Prostate gland (tissue), 2 donors: ENCODE results near the gene EML1. TPM values are rescaled to one million over a fixed set of nuclear protein-coding genes. Genes with fewer than 3 reads are reported as not detected.

Source experiments
- DNase-seq: peaks from one replicate; pipeline ENCODE4 v3.0.0-alpha.2; 2019; ENCODE audit warnings: low spot score
- H3K27ac ChIP-seq, 2 donors: fragments of 200-600 bp; sonication (generic); 2 replicates each; pipeline ENCODE4 v1.5.1; 2017 to 2019
- H3K27me3 ChIP-seq: fragments of 200-600 bp; sonication (generic); replicated peaks from 2 replicates; pipeline ENCODE4 v1.5.1; 2019; ENCODE audit not compliant: insufficient read depth
- H3K36me3 ChIP-seq, 2 donors: fragments of 200-600 bp; sonication (generic); 1 replicate in 1 of 2; 2 replicates in 1 of 2; pipeline versions ENCODE4 v1.5.1 to v1.8.1; 2017 to 2019
- H3K4me1 ChIP-seq: fragments of 200-600 bp; sonication (generic); replicated peaks from 2 replicates; pipeline ENCODE4 v1.5.1; 2019
- H3K4me3 ChIP-seq, 2 donors: fragments of 200-600 bp; sonication (generic); 2 replicates each; pipeline ENCODE4 v1.5.1; 2017 to 2019
- H3K9me3 ChIP-seq: fragments of 200-600 bp; sonication (generic); 2 replicates; pipeline ENCODE4 v1.5.1; 2017
- POLR2A ChIP-seq: fragments of 450-650 bp; IDR thresholded peaks from one replicate; pipeline ENCODE4 v1.6.1; 2016; ENCODE audit warnings: antibody characterized with exemption, mild to moderate bottlenecking
- POLR2AphosphoS5 ChIP-seq: sonication (generic); formaldehyde crosslinking; IDR thresholded peaks from one replicate; pipeline ENCODE4 v1.6.1; 2017; ENCODE audit warnings: antibody characterized with exemption
- WGBS: methylation state at CpG from one replicate; pipeline ENCODE4 v1.1.5; 2018; 5-methylcytosine and 5-hydroxymethylcytosine counted together
- intact Hi-C: fragments of 100-400 bp; cut with DNase I; formaldehyde crosslinking; loops from one replicate; pipeline ENCODE4 v1.14.2; 2022
- total RNA-seq, 2 donors: library from RNA; depleted of rRNA; stranded (reverse); fragments of >200 nt; gene quantifications; one replicate each; pipeline ENCODE4 v1.1.0, GENCODE V29; 2016
- TF ChIP-seq, protein P1 (sequence below), 4 experiments: fragments of 200-600 bp in 2 of 4; fragments of 450-650 bp in 2 of 4; sonication (generic) in 2 of 4; IDR thresholded peaks; 1 replicate in 3 of 4; 2 replicates in 1 of 4; pipeline ENCODE4 v1.5.1; 2016 to 2019; ENCODE audit warnings: antibody characterized with exemption in 4 of 4, mild to moderate bottlenecking in 2 of 4, moderate library complexity in 2 of 4

Gene EML1
- total RNA-seq, 2 donors from 2014 or later = 7.0 to 31.8 TPM

DNA sequence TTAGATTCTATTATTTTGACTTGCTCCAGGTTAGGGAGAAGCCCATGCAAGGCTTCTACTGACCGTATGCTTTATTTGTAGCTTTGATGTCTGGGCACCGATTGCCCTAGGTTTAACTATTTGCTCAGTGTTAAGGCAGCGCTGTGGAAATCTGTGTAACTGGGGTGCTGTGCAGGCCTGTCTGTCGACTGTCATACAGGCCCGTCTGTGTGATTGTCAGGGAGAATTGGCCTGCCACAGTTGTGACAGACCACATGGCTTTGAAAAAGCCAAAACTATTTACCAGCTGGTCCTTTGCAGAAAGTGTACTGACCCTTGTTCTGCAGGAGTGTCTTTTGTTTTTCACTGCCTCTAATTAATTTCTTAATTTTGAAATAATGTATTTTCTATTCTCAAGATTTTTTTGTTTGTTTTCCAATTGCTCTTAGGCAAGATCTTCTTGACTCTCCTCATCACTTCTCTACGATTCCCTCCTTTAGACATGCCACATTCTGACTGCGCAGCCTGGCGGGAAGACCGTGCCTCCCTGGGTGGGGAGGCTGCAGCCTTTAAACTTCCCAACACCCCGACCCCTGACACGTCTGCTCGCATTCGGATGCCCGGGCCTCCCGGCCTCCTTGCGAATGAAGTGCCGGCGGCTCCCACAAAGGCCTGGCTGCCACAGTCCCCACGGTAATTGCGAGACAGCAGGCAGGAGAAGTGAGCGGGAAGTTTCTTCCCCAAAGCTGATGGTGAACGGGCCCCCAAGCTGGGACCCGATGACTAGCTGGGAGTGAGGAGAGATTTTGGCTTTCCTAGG is 173.0 kb downstream of the EML1 start:
- no peaks in the 10 kb centered on the region for H3K27me3 ChIP-seq
- H3K36me3 ChIP-seq = no peaks in the 10 kb centered on the region
- DNase-seq = no peak
- peaks cover 23% of the 10 kb centered on the region for H3K4me1 ChIP-seq
- peak overlapping the region; percentile 60 to 63 for H3K27ac ChIP-seq
- TF ChIP-seq, protein P1, sequence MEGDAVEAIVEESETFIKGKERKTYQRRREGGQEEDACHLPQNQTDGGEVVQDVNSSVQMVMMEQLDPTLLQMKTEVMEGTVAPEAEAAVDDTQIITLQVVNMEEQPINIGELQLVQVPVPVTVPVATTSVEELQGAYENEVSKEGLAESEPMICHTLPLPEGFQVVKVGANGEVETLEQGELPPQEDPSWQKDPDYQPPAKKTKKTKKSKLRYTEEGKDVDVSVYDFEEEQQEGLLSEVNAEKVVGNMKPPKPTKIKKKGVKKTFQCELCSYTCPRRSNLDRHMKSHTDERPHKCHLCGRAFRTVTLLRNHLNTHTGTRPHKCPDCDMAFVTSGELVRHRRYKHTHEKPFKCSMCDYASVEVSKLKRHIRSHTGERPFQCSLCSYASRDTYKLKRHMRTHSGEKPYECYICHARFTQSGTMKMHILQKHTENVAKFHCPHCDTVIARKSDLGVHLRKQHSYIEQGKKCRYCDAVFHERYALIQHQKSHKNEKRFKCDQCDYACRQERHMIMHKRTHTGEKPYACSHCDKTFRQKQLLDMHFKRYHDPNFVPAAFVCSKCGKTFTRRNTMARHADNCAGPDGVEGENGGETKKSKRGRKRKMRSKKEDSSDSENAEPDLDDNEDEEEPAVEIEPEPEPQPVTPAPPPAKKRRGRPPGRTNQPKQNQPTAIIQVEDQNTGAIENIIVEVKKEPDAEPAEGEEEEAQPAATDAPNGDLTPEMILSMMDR (IDR thresholded peaks at IDR 0.05) = no peak
- no peak for TF ChIP-seq POLR2AphosphoS5
- TF ChIP-seq POLR2A = no peak
- no peak overlapping the region for H3K4me3 ChIP-seq
- intact Hi-C loops = no loop called here
- WGBS = 56% methylated on average over 23 of the region's 23 CpGs
- no peaks in the 10 kb centered on the region for H3K9me3 ChIP-seq

GRCh38 chr14:99966912-99967311 is 173.7 kb downstream of the EML1 start:
- DNase-seq = peak; percentile 71
- no peak overlapping the region for H3K4me3 ChIP-seq
- TF ChIP-seq, protein P1 (IDR thresholded peaks at IDR 0.05) = no peak
- TF ChIP-seq POLR2AphosphoS5 = peak; percentile 89
- TF ChIP-seq POLR2A = no peak
- intact Hi-C loops = no loop called here
- peak overlapping the region; percentile 60 to 63 for H3K27ac ChIP-seq
- H3K4me1 ChIP-seq = peaks cover 23% of the 10 kb centered on the region
- no peaks in the 10 kb centered on the region for H3K27me3 ChIP-seq
- no peaks in the 10 kb centered on the region for H3K36me3 ChIP-seq
- no peaks in the 10 kb centered on the region for H3K9me3 ChIP-seq
- 20% methylated on average over 12 of the region's 12 CpGs for WGBS

DNA sequence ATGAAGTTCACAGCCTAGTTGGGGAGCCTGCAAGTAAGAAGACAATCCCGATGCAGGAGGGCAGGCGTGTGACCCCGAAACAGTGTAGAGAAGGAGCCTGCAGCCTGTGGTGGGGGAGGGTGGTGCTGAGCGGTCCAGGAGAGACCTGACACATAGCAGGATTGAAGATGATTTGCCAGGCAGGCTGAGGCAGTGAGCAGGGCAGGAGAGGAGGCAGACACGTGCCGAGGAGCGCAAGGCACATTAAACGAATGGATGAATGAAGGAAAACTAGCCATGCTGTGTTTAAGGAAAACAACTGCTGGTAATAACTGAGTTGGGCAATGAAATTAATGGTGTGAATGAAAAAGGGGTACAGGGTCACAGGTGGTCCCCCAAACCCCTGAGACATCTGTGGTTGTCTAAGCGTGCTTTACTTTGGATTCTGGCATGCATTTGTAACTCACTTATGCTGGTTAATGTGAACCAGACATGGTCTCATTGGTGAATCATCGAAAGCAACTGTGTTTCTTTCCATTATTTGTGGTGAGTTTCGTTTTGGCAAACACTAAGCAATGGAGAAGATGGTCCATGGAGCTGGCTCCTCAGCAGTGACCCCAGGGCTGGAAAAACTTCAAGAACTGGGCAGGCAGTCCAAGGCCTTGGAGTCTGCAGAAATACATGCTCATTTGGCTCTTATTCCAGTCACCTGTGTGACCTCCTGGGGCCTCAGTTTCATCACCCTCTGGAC is 175.1 kb downstream of the EML1 start:
- intact Hi-C loops = no loop called here

DNA sequence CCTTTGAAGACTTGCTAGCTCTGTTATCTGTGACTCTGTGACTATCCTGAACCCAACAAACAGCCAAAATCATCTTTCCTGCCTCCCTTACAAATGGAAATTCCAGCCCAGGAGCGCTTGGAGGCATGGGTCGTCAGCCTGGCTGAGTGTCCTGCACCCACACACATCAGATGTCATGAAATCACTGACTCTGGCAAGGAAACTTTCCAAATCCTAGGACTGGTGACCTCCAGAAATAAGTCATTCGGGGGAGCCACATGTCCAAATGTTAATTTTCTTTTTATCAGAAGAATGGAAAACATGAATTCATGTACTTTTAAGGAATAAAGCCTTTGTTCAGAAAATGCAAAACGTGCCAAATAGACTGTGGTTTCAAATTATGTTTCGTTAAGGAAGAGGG is 175.7 kb downstream of the EML1 start:
- Histone ChIP-seq H3K27ac (no peak overlapping the region), H3K36me3 (no peaks in the 10 kb centered on the region), H3K27me3 (no peaks in the 10 kb centered on the region), H3K9me3 (no peaks in the 10 kb centered on the region), H3K4me3 (no peak overlapping the region), H3K4me1 (peaks cover 23% of the 10 kb centered on the region)
- no peak for TF ChIP-seq POLR2AphosphoS5
- no peak for TF ChIP-seq POLR2A
- TF ChIP-seq, protein P1 (IDR thresholded peaks at IDR 0.05) = no peak
- intact Hi-C loops = no loop called here
- DNase-seq = no peak
- WGBS = 68% methylated on average over 5 of the region's 5 CpGs

More for the DNA sequence above, 175.1 kb downstream of the EML1 start:
- no peak overlapping the region for H3K4me3 ChIP-seq
- H3K27me3 ChIP-seq = no peaks in the 10 kb centered on the region
- H3K36me3 ChIP-seq = no peaks in the 10 kb centered on the region
- TF ChIP-seq POLR2AphosphoS5 (no peak), POLR2A (no peak)
- TF ChIP-seq, protein P1 (IDR thresholded peaks at IDR 0.05) = no peak
- peaks cover 23% of the 10 kb centered on the region for H3K4me1 ChIP-seq
- peak overlapping the region in 1 of 2 donors; percentile 63 for H3K27ac ChIP-seq
- 92% methylated on average over 11 of the region's 11 CpGs for WGBS
- DNase-seq = no peak
- H3K9me3 ChIP-seq = no peaks in the 10 kb centered on the region
